Stimulated activated naive CD4-positive, alpha-beta T cell (primary cell): ENCODE results near the gene CIRBP.
A peak's percentile ranks its signal among the peaks of the same experiment; 100 is the strongest.

Experiments
- DNase-seq, 6 experiments: peaks; one replicate each; lab custom pipeline; 2025; lab: John Stamatoyannopoulos, UW

CIRBP gene

DNA sequence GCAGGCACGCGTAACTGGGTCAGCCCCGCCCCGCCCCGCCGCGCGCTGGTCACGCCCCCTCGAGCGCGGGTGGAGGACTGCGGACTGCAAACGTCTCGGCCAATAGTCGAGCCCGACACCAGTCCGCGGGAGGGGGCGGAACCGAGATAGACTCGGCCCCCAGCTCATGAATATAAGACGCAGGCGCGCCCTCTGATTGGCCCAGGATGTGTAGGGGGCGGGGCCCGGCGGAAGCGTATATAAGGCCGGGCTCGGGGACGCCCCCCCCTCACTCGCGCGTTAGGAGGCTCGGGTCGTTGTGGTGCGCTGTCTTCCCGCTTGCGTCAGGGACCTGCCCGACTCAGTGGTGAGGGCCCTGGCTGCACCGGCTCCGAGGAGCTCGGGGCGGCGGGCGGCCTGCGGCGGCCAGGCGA, at the start of gene CIRBP:
Gene CIRBP (plus strand): TSS at position 268 of the 413 bp plus-strand sequence. CDS start 1,602 bp downstream, outside the sequence.
- DNase-seq = peak; percentile 95 to 99 (median 96)

GRCh38 chr19:1219786-1220476, 49.2 kb upstream of the CIRBP start:
- no peak for DNase-seq

- no peak for DNase-seq
These were observed 48.6 kb upstream of the CIRBP start for GRCh38 chr19:1220477-1220930.

- no peak for DNase-seq
These were observed 47.9 kb upstream of the CIRBP start for GRCh38 chr19:1220976-1221903.

GRCh38 chr19:1221904-1222255, 47.3 kb upstream of the CIRBP start:
- no peak for DNase-seq

DNA sequence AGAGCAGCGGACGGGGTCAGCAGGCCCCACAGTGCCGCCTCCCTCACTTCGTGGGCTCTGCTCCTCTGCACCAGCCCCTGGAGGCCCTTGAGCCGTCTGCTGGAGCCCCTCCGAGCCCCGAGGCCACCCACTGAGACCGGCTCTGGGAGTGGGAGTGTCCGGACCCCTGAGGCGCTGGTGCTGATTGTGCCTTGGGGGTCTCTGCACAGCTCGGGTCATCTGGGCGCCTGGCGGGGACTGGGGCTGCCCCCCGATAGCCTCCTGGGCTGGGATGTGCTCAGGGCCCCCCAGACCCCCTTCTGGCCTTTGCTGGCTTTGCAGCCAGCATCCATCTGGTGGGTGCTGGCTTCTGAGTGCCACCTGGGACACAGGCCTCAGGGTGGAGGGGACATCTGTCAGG, 46.7 kb upstream of the CIRBP start:
- DNase-seq = no peak

DNA sequence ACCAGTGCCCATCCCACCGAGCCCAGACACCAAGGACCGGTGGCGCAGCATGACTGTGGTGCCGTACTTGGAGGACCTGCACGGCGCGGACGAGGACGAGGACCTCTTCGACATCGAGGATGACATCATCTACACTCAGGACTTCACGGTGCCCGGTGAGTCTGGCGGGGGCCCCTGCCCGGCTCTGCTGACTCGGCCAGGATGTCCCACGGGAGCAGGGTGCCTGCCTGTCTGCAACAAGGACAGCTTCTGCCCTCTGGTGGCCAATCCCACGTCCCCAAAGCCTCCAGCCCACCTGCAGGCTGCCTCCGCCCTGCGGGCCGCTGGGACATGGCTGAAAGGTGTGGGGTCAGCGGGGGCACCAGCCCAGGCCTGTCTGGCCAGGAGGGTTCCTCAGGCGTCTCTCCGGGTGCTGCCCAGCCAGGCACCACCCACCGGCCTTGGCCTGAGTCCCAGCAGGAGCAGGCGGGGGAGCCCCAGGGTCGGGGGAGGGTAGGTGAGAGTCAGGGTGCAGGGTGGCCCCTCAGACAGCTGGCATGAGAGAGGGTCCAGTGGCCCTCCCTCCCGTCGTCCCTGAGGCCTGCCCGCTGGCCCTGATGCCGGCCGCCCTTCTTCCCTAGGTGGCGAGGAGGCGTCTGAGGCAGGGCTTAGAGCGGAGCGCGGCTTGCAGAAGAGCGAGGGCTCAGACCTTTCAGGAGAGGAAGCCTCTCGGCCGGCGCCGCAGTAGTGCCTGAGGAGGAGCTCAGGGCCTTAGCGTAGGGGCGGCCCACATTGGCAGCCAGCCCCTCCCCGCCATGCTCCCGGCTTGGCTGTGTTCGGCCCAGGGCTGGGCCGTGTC, 45.9 kb upstream of the CIRBP start:
- DNase-seq = no peak

DNA sequence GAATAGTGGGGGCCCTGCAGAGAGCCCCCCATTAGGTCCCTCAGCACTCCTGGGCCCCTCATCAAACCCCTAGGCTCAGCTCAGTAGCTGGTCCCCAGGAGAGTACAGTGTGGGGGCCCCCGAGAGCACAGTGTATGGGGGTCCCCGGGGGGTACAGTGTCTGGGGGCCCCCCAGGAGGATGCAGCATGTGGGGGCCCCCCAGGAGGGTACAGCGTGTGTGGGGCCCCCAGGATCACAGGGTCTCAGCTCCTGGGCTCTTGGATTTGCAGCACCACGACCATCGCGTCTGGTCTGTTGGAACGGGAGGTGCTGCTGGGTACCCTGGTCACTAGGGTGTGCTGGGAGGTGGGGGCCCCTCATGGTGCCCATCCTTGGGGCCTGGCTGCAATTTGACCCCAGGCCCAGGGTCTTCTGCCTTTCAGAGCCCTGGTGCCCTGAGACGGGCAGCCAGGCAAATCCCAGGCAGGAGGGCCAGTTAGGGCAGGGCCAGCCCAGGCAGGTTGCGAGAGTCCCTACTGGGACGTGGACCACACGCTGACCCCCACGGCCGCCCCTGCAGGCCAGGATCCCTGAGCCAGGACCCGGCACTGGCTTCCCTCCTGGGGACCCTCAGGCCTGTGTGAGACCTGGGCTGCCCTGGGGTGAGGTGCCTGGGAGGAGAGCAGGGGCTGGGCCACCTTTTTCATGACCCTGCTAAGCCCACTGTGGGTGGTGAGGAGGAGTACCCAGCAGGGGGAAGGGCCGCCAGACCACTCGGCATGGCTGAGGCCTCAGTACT, 44.9 kb upstream of the CIRBP start:
- DNase-seq = no peak

GRCh38 chr19:1224847-1225246, 44.3 kb upstream of the CIRBP start:
- no peak for DNase-seq

GRCh38 chr19:1225440-1226226, 43.5 kb upstream of the CIRBP start:
- no peak for DNase-seq

DNA sequence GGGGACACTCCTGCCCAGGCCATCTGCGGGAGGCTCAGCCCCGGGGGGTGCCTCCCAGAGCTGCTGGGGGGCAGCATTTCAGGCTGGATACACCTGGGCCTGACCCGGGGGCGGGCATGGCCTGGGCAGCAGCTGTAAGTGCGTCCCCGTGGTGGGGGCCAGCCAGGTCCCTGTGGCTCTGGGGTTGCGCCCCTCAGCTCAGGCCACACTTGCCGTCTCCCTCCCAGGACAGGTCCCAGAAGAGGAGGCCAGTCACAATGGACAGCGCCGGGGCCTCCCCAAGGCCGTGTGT, 43.0 kb upstream of the CIRBP start:
- no peak for DNase-seq

GRCh38 chr19:1226522-1227303, 42.4 kb upstream of the CIRBP start:
- DNase-seq = no peak

DNA sequence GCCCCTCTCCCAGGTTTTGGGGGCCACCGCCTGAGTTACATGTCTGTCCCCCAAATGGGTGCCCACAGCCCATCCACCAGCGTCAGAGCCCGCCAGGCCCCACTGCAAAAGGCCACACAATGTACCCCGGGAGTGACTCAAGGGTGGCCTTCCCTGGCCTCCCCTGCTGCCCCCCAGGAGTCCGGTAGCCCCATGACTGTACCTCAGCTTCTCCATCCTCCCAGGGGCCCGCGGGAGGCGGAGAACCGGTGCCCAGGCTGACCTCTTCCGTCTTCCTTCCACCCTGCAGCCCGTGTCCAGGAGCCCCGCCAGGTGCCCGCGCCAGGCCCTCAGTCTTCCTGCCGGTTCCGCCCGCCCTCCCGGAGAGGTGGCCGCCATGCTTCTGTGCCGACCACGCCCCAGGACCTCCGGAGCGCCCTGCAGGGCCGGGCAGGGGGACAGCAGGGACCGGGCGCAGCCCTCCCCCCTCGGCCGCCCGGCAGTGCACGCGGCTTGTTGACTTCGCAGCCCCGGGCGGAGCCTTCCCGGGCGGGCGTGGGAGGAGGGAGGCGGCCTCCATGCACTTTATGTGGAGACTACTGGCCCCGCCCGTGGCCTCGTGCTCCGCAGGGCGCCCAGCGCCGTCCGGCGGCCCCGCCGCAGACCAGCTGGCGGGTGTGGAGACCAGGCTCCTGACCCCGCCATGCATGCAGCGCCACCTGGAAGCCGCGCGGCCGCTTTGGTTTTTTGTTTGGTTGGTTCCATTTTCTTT, 41.7 kb upstream of the CIRBP start:
- DNase-seq = no peak

- no peak for DNase-seq
These were observed 40.8 kb upstream of the CIRBP start for GRCh38 chr19:1228161-1228957.

- DNase-seq = no peak
These were observed 39.8 kb upstream of the CIRBP start for GRCh38 chr19:1229056-1229923.

DNA sequence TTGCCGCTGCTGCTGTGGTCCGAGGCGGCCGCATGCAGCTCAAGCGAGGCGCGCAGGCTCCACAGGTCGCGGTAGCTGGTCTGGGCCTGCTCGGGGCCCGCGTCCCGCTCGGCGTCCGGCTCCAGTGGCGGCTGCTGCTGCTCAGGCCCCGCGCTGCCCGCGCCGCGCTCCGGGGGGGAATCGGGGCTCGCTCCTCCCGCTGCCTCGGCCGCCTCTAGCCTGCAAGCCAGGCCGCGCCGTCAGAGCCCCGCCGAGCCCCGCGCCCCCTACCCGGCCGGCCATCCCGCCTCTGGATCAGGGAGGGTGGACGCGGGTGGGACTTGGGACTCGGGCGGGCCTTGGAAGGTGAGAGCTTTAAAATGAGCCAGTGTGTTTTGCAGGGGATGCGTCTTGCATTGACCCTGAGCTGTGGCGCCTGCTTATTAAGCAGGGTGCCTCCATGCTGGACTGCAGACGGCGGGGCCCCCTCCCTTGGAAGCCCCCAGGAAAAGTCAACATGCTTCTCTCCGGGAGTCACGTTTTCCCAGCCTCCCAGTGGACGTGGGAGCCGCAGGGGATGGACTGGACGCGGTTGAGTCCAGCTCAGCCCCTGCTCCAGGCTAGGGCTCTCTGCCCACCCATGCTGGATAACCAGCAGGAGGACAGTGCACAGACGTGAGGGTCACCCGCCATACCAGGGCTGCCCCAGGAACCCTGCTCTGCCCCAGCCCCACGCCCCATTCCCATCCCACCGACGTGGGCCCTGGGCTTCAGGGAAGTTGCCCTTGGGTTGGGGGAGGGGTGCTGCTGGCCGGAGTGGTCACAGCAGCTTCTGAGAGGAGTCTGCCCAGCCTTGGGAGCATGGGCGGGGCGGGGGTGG, 39.0 kb upstream of the CIRBP start:
- no peak for DNase-seq
